AG09309 (cell line): ENCODE data around the gene RHCG.

Experiments used
- DNase-seq: peaks from one replicate; pipeline ENCODE4 v3.0.0-alpha.2; 2010; ENCODE audit warnings: low read depth
- H3K4me3 ChIP-seq: 2 replicates; pipeline ENCODE4 v1.5.1; 2011; ENCODE audit warnings: mild to moderate bottlenecking, low read depth, low read length, moderate library complexity; ENCODE audit not compliant: control insufficient read depth
- TF ChIP-seq, protein P1 (sequence below): IDR thresholded peaks from 2 replicates; pipeline ENCODE4 v1.5.1; 2011; ENCODE audit warnings: mild to moderate bottlenecking, low read depth, low read length, inconsistent platforms; ENCODE audit not compliant: insufficient read depth, control insufficient read depth; ENCODE audit errors: missing control alignments

The RHCG gene

DNA sequence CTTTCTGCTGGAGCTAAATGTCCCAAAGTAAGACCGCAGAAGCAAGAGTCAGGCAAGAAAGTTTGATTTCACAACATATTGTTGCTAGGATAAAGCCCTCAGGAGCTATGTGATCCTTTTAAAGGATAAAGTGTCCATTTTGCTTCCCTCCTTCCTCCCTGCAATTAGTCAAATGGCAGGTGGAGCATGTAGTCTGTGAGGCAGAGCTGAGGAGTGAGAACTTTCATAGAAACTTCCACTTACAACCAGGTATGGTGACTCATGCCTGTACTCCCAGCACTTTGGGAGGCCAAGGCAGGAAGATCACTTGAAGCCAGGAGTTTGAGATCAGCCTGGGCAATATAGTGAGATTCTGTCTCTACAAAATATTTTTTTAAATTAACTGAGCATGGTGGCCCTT lies 25.2 kb upstream of the RHCG start:
- DNase-seq = no peak
- TF ChIP-seq, protein P1, sequence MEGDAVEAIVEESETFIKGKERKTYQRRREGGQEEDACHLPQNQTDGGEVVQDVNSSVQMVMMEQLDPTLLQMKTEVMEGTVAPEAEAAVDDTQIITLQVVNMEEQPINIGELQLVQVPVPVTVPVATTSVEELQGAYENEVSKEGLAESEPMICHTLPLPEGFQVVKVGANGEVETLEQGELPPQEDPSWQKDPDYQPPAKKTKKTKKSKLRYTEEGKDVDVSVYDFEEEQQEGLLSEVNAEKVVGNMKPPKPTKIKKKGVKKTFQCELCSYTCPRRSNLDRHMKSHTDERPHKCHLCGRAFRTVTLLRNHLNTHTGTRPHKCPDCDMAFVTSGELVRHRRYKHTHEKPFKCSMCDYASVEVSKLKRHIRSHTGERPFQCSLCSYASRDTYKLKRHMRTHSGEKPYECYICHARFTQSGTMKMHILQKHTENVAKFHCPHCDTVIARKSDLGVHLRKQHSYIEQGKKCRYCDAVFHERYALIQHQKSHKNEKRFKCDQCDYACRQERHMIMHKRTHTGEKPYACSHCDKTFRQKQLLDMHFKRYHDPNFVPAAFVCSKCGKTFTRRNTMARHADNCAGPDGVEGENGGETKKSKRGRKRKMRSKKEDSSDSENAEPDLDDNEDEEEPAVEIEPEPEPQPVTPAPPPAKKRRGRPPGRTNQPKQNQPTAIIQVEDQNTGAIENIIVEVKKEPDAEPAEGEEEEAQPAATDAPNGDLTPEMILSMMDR = no peak
- no peak overlapping the region for H3K4me3 ChIP-seq

DNA sequence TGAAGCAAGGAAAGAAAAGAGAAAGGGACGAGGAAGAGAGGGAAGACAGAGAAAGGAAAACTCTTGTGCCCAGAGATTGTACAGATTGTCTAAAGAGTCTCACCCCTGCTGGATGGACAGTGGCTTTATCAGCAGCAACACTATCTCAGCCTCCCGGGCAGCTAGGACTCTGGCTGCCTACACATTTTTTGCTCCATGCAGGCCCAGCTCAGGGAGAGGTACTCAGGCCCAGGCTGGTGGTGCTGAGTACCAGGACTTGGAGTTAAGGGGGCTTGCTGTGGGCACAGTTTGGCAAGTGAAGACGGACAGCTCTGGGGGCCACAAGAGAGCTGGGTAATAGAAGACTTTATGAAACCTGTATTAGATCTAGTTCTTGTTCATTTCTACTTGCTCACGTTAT lies 19.1 kb upstream of the RHCG start:
- no peak for DNase-seq
- TF ChIP-seq, protein P1 = no peak
- H3K4me3 ChIP-seq = no peak overlapping the region

DNA sequence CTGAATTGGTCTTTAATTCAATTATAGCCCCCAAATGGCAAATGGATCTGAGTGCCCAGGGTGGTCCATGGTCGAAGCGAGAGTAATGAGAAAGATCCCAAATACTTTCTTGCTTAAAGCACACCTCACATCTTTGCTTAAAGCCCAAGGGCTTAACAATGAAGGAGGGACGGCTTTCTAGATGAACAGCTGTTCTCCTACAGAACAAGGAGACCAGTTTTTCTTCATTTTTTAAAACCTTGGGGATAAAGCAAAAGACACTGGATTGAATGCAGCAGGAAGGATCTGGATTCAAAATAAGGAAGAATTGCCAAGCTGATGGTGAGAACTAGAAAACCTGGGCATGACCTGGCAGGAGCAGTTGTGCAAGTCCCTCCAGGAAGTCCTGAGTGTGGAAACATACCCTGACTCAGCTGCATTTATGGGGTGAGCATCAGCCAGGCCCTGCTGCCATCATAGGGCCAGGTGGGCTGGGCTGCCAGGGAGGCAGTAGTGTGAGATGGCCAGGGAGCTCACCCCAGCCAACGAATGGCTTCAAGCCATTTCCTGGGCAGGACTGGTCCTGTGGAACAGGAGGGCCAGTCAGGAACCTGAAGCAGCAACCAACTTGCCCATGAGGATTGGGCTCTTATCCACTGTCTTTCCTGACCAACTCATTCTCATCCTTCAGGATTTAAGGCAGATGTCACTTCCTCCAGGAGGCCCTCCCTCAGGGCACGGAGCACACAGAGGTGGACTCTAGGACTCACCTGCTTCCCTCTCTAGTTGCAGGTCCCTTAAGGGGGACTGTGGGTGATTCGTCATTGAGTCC lies 18.4 kb upstream of the RHCG start:
- no peak for DNase-seq
- TF ChIP-seq, protein P1 = no peak
- H3K4me3 ChIP-seq = no peak overlapping the region

DNA sequence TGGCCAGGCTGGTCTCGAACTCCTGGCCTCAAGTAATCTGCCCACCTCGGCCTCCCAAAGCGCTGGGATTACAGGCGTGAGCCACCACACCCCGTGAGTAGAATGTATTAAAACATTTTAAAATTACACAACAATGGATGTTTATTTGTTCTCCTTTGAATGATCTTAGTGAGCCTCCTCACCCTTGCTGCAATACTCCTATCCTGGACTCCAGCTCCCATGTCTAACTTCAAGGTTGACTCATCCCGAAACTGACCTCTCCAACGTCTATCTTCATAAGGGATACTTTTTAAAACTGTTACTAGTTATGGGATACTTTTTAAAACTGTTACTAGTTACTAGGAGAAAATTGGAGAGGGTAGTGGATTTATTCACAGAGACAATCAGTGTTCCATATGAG lies 17.8 kb upstream of the RHCG start:
- H3K4me3 ChIP-seq = no peak overlapping the region
- no peak for DNase-seq
- TF ChIP-seq, protein P1 = no peak

DNA sequence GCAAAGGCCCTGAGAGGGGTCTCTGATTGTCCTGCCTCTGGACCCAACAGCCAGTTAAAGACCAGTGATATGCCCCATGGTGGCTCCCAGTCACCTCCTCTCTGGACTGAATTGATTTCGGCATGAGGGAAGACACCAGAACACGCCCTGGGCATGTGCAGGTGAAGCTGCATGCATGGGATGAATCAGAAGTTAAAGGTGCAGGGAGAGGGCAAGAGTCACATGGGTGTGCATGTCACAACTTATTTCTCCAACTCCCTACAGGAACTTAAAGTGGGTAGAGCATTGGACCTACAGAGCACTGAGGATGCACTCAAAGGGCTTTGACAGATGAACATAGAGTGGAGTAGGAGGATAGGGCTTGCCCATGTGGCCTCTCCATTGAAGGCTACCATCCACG lies 16.9 kb upstream of the RHCG start:
- no peak overlapping the region for H3K4me3 ChIP-seq
- no peak for DNase-seq
- TF ChIP-seq, protein P1 = no peak

DNA sequence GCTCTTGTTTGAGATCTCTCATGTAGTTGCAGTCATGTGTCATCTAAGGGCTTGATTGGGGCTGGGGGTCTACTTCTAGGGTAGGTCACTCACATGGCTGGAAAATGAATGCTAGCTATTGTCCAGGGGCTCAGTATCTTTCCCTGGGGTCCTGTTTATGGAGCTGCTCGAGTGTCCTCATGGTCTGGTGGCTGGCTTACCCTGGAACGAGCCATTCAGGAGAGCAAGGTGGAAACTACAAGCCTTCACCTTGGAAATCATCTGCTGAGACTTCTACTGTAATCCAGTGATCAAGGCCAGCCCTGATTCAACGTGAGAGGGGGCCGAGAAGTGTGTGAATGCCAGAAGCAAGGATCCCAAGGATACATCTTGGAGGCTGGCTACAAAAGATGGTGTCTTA lies 16.2 kb upstream of the RHCG start:
- H3K4me3 ChIP-seq = no peak overlapping the region
- TF ChIP-seq, protein P1 = no peak
- no peak for DNase-seq

DNA sequence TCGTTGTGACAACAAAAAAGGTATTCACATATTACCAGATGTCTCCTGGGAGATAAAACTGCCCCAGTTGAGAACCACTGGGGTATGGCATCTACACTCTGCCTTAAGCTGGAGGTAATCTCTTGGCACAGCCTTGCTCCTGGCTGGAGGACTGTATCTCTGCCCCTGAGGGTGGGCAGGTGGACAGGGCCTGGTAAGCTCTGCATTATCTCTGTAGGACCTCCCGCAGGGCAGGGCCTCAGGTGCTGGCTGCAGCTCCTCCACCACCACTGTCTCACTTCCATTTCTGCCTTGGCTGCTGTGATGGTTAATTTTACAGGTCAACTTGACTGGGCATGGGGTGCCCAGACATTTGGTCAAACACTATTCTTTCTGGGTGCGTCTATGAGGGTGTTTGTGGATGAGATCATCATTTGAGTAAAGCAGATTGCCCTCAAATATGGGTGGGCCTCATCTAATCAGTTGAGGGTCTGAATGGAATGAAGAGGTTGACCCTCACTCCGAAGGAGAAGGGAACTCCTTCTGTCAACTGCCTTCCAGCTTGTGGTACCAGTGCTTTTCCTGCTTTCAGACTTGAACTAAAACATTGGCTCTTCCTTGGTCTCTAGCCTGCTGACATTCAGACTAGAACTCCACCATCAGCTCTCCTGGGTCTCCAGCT lies 9.8 kb upstream of the RHCG start:
- no peak overlapping the region for H3K4me3 ChIP-seq
- TF ChIP-seq, protein P1 = no peak
- no peak for DNase-seq
